Stimulated activated CD4-positive, alpha-beta T cell treated with anti-CD3 and anti-CD28 coated beads, Interleukin-2, amount 100 ng/mL, for 24 hours (primary cell): Measurements from ENCODE around the gene IGFBP7.
A peak's percentile ranks its signal among the peaks of the same experiment; 100 is the strongest.

Experiments used
- DNase-seq, 2 donors: peaks; one replicate each; pipeline ENCODE4 v3.0.0-alpha.2; 2020

IGFBP7 gene

DNA sequence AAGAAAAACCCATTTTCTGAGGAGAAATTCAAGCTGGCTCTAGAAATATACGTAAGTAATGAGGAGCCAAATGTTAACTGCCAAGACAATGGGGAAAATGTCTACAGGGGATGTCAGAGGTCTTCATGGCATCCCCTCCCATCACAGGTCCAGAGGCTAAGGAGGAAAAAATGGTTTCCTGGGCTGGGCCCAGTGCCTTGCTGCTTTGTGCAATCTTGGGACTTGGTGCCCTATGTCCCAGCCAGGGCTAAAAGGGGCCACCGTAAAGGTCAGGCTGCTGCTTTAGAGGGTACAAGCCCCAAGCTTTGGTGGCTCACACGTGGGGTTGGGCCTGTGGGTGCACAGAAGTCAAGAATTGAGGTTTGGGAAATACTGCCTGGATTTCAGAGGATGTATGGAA is 17.2 kb upstream of the IGFBP7 start:
- no peak for DNase-seq

DNA sequence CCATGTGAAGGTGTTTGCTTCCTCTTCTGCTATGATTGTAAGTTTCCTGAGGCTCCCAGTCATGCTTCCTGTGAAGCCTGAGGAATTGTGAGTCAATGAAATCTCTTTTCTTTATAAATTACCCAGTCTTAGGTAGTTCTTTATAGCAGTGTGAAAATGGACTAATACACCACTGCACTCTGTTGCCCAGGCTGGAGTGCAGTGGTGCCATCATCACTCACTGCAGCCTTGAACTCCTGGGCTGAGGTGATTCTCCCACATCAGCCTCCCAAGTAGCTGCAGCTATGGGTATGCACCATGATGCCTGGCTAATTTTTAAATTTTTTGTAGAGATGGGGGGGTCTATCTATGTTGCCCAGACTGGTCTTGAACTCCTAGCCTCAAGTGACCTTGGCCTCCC is 15.8 kb upstream of the IGFBP7 start:
- no peak for DNase-seq

DNA sequence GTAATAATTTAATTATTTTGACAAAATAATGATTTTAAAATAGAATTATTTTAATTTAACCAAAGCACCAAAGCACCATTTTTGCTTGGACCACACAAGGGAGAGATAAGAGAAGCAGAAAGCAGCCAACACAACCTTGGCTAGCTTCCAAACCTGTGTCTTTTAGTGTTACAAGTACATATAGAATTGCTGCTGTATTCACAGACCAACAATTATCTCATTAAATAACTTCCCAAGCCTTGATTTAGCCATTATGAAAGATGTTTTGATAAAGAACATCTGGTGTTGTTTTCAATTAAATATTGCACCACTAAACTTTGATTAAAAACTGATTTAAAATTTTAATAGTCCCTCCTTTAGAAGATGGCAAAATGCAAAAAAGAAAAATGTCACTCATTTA is 14.0 kb upstream of the IGFBP7 start:
- DNase-seq = no peak

DNA sequence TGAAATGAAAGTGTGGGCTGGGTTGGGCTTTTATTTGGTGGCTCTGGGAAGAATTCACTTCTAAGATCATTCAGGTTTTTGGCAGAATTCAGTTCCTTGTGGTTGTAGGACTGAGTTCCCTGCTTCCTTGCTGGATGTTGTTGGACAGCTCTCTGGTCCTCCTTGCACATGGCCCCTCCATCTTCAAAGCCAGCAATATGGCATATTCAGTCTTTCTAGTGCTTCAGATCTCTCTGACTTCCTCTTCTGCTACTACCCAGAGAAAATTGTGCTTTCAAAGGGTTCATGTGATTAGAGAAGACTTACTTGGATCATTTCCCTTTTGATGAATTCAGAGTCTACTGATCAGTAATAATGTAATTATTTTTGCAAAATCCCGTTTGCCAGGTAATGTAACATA is 12.8 kb upstream of the IGFBP7 start:
- no peak for DNase-seq

DNA sequence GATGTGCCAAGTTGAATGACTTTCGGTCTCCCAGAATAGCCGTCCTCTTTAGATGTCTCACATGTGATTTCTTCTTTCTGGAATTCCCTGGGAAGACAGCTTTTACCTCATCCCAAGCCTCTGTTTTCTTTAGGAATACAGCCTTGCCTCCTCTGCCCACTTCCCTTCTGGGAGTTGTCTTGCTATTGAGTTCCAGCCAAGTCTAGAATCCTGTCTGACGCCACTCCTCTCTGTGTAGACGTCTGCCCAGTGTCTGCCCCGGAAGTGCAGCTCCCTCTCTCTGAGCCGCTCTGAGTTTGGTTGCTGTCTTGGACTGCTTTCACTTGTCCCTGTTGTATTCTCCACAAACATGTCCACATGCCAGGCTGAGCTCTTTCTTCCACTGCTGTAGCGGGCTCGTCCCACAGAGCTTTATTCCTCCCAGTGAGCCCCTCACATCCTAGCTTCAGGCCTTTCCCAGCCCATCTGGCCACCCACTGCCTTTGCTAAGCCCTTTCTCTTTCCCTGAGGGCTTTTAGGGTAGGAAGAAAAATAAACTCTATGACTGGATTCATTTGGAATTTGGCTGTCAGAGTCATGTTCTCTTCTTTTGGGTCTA is 9.0 kb upstream of the IGFBP7 start:
- no peak for DNase-seq

DNA sequence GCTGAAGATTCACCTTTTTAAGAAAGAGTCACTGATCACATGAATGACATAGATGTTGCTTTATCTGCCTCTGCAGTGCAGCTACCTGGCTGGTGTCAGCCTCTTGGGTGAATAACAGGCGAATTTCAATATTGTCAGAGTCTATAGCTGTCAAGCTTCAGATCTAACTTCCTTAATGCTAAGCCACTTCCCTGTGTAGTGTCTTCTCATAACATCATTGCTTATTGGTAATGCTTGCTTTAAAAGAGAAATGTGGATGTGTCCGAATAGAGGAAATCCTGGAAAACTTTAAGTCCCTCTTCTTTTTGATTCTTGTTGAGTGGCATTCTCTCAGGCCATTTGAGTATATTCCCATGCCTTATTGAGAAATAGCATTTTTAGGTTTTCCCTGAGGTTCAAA is 7.3 kb upstream of the IGFBP7 start:
- DNase-seq = no peak

DNA sequence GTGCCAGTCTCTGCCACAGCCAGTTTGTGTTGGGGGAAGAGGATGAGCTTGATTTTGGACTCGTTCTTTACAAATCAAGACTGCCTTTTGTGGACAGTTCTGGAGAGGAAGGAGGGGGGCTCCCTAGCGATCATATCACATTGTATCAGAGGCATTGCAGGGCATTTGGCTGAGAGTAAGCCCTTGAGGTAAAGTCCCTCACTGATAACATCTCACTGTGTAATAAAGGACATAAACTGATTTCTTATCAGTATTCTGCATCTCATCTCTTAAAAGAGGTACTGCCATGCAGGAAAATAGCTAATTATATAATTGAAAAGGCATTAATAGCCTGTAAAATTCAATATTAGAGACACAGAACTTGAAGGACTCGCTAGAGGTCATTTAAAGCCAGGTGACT is 6.1 kb upstream of the IGFBP7 start:
- no peak for DNase-seq

DNA sequence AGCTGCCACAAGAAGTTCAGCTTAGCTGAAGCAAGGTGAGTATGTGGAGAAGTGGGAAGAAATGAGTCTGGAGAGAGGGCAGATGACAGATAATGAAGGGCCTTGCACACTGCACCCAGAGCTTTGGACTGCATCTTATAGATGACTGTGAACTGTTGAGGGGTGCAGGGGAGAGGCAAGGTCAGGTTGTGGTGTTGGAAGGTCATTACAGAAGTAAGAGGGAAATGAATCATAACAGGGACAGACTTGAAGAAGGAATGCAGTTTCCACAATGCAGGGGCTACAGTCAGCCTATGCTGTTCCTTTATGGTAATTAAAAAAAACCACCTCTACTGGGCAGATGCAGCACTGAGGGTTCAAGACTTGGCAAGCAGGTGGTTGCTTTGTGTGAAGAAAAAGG is 4.8 kb upstream of the IGFBP7 start:
- no peak for DNase-seq

DNA sequence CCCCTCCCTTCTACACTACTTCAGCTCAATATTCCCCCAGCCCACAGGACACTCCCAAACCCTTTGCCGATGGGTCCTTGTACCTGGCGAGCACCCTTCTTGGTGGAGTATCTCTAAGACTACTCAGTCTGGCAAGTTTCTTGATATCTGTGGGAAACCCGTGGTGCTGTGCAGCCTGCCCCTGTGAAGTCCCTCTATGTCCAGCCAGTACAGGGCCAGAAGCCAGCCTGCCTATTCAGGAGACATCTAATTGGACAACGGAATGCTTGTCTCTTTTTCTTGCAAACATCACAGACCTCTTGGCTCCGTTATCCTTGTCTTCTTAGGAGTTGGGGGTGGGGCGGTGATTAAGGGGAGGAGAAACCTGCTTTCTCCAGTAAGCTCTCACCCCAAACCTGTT is 3.7 kb upstream of the IGFBP7 start:
- DNase-seq = no peak

DNA sequence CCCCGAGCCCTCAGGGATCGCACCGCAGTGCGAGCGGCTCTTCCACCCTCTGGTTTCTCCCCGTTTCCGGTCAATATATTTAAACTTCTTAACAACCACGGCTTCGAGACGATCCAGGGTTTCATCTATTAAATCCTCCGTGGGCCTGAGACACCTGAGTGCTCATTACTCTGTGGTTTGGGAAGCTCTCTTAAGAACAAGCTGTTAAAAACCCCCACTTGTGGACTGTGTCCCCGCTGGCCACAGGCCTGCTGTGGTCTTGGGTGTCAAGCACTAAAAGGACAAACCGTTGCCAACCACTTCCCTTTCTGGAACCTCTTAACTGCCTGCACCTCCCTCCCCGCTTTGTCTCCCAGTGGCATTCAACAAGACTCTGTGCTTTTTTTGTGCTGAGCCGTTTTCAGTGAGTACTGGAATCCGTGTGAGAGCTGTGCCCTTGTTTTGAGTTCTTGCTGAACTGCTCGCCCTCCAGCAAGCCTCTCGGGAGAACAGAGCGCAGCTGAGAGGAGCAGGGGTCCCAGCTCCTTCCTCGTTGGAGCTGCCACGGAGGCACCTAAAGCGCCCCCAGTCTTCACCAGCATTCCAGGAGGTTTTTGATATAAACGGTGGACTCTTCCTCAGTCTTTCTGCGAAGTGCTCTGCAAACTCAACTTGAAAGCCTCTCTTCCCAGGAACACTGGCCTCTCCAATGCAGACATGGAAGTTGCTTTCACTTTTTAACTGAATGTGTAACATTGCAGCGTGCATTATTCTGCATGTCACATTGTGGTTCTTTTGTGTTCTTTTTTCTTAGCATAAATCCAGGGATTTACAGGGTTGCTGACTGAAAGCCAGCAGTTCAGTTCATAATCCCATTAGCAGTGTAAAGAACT is 691 bp upstream of the IGFBP7 start:
- DNase-seq = peak in 1 of 2 donors; percentile 1

DNA sequence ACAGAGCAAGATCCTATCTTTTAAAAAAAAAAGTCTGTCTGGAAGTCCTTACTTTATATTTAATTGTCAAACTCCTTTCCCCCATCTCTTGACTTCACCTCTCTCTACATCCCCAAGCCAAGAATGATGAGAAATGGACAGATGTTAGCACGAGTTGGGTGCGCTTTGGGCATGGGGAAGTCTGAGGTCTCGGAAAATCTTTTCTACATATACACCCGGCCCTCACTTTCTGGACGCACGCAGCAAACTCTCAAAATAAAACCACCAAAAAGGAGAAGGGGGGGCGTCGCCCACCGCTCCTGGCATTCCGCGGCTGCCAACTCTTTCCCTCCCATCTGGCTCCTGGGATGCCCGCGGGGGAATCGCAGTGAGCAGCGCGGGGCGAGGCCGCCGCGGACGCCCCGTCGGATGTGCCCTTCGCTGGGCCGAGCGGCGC is 756 bp downstream of the IGFBP7 start:
- no peak for DNase-seq

DNA sequence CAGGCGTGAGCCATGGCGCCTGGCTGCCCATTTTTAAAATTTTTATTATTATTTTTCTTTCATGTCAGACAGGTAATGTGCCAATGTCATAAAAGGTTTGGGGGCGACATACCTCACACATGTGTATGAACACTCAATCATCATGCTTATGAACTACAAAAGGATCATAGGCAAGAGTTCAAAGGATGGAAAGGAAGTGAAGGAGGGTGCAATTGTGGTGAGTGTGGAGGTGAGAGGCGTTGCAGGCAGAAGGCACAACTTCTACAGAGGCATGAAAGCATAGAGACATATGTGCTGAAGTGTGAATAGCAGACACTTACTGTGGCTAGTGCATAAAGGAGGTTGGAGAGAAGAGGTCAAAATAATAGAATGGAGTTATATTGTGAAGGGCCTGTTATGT is 4.0 kb downstream of the IGFBP7 start:
- DNase-seq = no peak

DNA sequence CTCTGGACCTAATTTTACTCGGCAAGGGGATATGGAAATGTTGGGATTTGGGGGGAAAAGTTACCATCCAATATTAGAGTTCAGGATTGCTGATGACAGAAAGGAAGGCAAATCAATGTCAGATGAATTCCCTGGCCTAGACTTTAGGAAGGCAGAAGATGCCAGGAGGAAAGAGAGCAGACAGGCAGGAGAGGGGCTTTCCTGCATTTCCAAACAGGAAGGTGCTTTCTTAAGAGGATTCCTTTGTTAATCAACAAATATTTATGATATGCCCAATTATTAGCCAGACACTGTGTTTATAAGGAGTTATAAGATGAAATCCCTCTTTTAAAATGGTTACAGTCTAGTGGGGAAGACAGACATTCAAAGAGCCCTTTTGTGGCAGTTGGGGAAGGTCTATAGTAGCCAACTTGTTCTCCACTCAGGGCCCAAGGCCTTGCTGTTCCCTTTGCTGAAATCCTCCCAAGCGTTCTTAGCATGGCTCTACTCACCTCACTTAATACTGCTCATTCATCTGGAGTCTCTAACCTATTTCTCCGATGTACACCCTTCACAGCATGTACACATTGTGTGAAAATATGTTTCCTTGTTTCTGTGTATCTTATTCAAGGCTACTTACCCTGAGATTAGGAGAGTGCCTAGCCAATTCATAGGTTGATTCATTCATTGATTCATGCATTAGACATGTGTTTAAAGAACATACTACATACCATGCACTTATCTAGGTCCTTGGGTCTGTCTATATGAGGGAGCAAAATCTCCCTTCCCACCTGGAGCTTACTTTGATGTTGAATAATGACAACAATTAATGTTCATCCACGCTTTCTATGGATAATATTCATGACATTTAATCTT is 5.3 kb downstream of the IGFBP7 start:
- DNase-seq = no peak

DNA sequence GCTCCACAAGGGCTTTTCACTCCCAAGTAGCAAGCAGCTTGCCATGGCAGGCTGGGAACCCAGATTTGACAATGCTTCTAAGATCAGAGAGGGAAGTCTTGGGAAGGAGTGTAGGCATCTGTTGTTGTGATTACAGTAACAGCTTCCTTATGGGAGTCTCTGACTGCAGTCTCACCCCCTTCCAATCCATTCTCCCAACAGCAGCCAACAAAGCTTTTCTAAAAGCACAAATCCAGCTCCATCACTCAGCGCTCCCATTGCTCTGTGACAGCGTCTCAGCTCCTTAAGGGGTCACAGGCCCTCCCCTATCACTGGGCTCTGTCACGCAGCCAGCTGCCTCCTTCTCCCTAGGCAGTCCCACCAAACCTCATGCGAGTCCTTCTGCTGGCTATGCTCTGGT is 7.1 kb downstream of the IGFBP7 start:
- no peak for DNase-seq

DNA sequence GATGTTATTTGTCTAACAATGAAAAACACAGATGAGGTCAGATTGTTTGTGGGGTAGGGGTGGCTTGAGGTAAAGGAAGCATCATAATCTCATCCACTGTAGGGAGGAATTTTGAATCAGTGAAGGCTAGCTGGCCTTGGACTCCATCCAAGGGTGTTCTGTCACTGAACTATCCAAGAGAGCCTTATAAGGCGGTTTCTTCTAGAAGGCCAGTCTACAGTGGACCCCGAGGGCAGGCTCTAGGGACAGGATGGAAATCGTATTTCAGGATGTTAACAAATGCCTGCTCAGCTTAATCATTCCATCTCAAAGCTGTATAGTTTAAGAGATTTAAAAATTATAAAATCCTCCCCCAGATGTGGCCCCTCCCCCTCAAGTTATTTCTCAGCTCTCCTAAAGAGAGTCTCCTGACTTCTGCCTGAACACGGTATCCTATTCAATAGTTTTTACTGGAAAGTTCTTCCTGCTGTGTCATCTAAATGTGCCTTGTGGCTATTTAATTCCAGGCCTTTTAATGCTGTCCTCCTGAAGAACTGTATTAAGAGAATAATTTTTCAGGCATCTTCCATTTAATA is 8.0 kb downstream of the IGFBP7 start:
- no peak for DNase-seq

DNA sequence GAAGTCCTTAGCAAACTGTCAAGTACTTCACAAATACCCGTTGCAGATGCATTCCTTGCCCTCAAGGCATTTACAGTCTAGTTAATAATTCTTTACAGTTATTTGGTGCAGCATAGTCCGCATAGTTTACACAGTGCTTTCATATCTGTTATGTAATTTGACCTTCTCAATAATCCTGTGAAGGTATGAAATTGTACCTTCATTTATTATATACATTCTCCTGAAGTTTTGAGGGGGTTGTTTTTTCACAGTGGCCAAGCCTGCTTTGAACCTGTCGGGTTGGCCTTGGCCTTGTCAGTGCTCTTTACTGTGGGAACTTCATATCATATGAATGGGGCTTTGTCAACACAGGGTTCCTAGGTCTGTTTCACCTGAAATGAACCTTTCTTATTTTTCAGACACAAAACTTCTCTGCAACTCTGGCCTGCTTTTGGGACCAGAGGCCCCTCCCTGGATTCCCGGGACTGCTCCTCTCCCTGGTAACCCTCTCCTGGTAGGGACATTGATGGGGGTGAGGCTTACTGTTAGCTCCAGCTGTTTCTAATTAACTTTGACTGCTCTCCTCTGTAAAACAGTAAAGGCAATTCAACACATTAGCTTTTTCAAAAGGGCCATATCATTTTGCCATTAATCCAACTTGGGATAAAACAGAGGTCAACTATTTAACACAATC is 9.1 kb downstream of the IGFBP7 start:
- DNase-seq = no peak

DNA sequence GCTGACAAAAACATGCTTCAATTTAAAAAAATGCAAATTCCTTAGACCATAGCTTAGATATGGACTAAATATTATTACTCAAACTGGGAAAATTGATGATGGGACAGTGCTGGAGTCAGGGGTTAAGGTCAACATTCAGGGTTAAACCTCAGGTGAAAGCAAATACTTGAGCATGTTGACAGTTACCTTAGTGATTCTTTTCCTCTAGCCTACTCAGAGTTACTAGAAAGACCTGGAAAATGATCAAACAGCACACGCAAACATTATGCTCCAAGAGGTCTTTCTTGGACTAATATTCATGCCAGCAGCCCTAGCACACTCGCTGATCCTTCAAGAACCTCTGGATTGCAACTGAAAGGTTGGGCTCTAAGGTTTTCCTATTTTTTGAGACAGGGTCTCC is 10.8 kb downstream of the IGFBP7 start:
- DNase-seq = no peak

DNA sequence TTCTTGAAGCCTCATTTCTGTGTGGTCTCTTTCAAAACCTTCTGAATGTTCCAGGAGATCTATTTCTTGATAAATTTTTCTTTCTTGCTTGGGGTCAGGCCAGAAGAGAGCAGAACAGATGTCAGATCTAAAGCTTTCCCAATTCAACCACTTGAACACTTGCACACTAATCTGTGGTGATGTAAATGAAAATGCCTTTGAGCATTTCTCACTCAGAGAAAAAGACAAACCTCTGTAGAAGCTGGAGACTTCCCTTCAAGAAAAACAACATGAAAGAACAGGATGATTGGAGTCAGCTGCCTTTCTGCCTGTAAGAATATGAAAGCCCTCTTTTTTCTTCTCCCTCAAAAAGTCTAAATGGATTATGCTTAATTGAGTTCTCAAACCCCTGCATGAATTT is 11.2 kb downstream of the IGFBP7 start:
- DNase-seq = no peak

DNA sequence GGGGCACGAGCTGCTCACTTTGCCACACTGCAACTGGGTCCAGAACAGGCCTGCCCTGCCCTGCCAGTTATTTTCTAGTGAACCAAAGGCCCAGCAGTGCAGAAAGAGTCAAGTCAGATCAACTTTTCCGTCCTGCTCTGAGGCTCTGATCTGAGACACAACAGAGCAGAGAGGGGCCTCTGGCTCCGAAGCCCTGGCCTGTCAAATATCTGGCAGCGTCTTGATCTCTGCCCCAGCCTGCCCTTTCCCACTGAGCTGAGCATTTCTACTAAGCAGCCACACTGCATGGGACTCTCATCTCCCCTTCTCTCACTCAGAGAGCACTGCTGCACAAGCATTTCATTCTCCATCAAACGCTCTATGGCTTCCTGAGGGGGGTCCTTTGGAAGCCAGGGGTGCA is 11.8 kb downstream of the IGFBP7 start:
- no peak for DNase-seq

DNA sequence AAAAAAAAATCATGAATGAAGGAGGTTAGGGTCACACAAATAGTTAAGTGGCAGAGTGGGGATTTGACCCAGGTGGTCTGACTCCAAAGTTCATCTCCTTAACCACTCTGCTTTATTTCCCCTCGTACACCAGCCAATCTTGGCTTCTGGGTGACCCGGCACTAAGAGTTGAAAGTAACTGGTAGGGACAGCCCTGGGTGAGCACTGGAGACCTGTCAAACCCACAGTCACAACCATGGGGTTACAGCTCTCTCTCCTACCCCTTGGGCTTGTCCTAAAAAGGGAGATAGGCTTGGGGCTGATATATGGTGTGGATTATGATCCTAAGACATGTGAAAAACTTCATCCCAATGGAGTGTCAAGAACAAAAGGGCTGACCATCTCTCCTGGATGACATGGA is 12.5 kb downstream of the IGFBP7 start:
- no peak for DNase-seq

DNA sequence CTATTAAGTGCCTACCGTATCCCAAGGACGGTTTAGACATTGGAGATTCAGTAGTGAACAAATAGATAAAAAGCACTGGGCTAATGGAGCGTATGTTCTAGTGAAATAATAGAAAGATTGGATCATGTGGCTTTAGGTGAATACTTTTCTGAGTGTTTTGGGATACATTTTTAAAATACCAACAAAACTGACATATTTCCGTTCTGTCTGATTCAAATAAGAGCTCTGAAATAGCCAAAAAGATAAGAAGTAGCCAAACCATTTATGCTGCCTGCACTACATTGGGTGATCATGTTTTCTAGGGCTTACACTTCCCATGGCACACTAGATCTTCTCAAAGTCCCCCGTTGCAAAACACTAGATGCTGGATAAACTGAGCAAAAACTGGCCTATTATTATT is 14.2 kb downstream of the IGFBP7 start:
- no peak for DNase-seq

DNA sequence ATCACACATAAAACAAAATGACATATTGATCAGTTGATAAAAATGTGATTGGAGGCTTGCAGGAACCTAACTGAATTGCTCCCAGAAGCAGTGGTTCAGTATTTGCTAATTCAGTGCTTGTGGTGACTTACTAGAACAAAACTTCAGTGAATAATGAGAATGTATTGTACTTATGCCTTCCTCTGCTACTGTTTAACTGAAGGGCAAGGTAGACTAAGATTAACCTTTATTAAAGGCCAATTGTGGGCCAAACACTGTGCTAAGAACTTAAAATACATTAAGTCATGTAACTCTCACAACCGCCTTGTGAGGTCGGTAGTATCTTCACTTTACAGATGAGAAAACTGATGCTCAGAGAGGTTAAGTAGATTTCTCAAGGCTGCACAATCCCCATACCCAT is 14.9 kb downstream of the IGFBP7 start:
- DNase-seq = no peak

DNA sequence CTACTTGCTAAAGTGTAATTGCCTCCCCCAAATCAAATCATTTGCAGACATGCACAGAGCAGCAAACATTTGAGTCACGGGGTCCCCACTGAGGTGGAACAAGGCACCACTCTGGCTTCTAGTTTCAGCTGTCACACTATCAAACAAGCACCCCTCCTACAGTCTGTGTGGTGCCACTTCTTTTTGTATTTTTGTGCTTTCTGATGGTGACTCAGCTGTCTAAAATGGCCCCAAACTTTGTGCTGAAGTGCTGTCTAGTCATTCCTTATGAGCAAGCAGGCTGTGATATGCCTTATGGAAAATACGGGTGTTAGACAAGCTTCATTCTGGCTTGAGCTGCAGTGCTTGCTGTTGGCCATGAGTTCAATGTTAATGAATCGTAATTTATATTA is 15.4 kb downstream of the IGFBP7 start:
- DNase-seq = no peak
